Activated gamma-delta T cell treated with anti-CD3 and anti-CD28 coated beads, Interleukin-2, amount 50 U/mL, for 16 hours (primary cell): ENCODE measurements around the gene SLC44A5.

ENCODE experiments used
- DNase-seq: peaks from one replicate; pipeline ENCODE4 v3.0.0-alpha.2; 2020; ENCODE audit warnings: low read depth

Gene SLC44A5

GRCh38 chr1:75174031-75174760 is 436.7 kb downstream of the SLC44A5 start:
- no peak for DNase-seq

- no peak for DNase-seq
These were observed 438.4 kb downstream of the SLC44A5 start for GRCh38 chr1:75172556-75172955.

- DNase-seq: no peak
These were observed 439.0 kb downstream of the SLC44A5 start for GRCh38 chr1:75171876-75172275.

GRCh38 chr1:75170981-75171380 is 439.9 kb downstream of the SLC44A5 start:
- DNase-seq: no peak

GRCh38 chr1:75170011-75170410 is 440.9 kb downstream of the SLC44A5 start:
- DNase-seq: no peak

GRCh38 chr1:75166821-75167220 is 444.1 kb downstream of the SLC44A5 start:
- DNase-seq: no peak

- no peak for DNase-seq
These were observed 445.6 kb downstream of the SLC44A5 start for GRCh38 chr1:75165264-75165663.

GRCh38 chr1:75159154-75159553 is 451.8 kb downstream of the SLC44A5 start:
- DNase-seq: no peak
